ENCODE results near the gene TMEM63A. TPM values are rescaled to one million over a fixed set of nuclear protein-coding genes. Genes with fewer than 3 reads are reported as not detected.

The TMEM63A gene
- total and polyA plus RNA-seq, 10 of the 15 experiments (the other 5 are each of a cell fraction or from before 2014, with no cell fraction given): 1.3 to 33.5 (median 15.2) TPM

GRCh38 chr1:225885336-225885735 lies 3.2 kb upstream of the TMEM63A start:
- in situ Hi-C loops (cut with MboI): no loop called here
- no peak overlapping the region for H2AFZ ChIP-seq (ENCODE audit: control insufficient read depth, low read depth, low read length)
- SMC1A ChIA-PET (ENCODE audit: uncharacterized antibody, unreplicated experiment): interaction anchor here (1.0 kb wide), 1 partner anchor 26 kb away, joined by 3 read pairs; no protein-coding TSS in a partner anchor
- H3K4me1 ChIP-seq (ENCODE audit: control insufficient read depth, insufficient read depth, low read length): peaks cover 17% of the 10 kb centered on the region
- 82% methylated on average over 6 of the region's 6 CpGs for WGBS (ENCODE audit: insufficient coverage, insufficient replicate concordance, low lambda C conversion rate, missing lambda C conversion rate)
- no peak overlapping the region for H3K4me3 ChIP-seq
- no peak overlapping the region for H3K9ac ChIP-seq (ENCODE audit: control insufficient read depth, insufficient read depth, low read length)
- POLR2A ChIA-PET: interaction anchor here (1.2 kb wide), 1 partner anchor 19 kb away, joined by 5 read pairs; no protein-coding TSS in a partner anchor
- TF ChIP-seq TARDBP (IDR thresholded peaks at IDR 0.05; ENCODE audit: borderline replicate concordance): no peak
- TF ChIP-seq KDM1A (IDR thresholded peaks at IDR 0.05; ENCODE audit: borderline replicate concordance): no peak
- no peak for TF ChIP-seq ZBED1 (IDR thresholded peaks at IDR 0.05; ENCODE audit: borderline replicate concordance)
- no peak for TF ChIP-seq NKRF (conservative IDR thresholded peaks at IDR 0.05)
- no peak for TF ChIP-seq IRF4 (IDR thresholded peaks at IDR 0.05; ENCODE audit: low read depth, low read length)
- no peak for TF ChIP-seq HCFC1 (IDR thresholded peaks at IDR 0.05; ENCODE audit: low read length)
- no peak for TF ChIP-seq ESRRA (IDR thresholded peaks at IDR 0.05; ENCODE audit: low read length)
- no peak for TF ChIP-seq SP1 (IDR thresholded peaks at IDR 0.05; ENCODE audit: low read depth, low read length)
- TF ChIP-seq BCL11A (IDR thresholded peaks at IDR 0.05; ENCODE audit: low read depth, low read length): no peak
- no peak for TF ChIP-seq MYB (IDR thresholded peaks at IDR 0.05; ENCODE audit: borderline replicate concordance, low read depth, low read length)
- TF ChIP-seq RB1 (IDR thresholded peaks at IDR 0.05; ENCODE audit: borderline replicate concordance): no peak
- TF ChIP-seq ZNF592 (IDR thresholded peaks at IDR 0.05): no peak
- TF ChIP-seq NFXL1 (IDR thresholded peaks at IDR 0.05; ENCODE audit: borderline replicate concordance): no peak
- TF ChIP-seq MAX (IDR thresholded peaks at IDR 0.05; ENCODE audit: low read depth, low read length): no peak
- TF ChIP-seq RAD51 (IDR thresholded peaks at IDR 0.05): no peak
- TF ChIP-seq SREBF2 (IDR thresholded peaks at IDR 0.05; ENCODE audit: low read length): no peak
- BruUV-seq (replicated peaks): no TSS peak
- intact Hi-C loops (cut with micrococcal nuclease; ENCODE audit: unreplicated experiment): no loop called here
- no peaks in the 10 kb centered on the region for H3K27me3 ChIP-seq (replicated peaks in 1 of 2; ENCODE audit: control insufficient read depth in 2 of 2, insufficient read depth in 2 of 2, low read length in 1 of 2)
- no peaks in the 10 kb centered on the region for H3K36me3 ChIP-seq (ENCODE audit: control insufficient read depth in 2 of 2, insufficient read depth in 2 of 2, low read length in 1 of 2)
- H3K4me2 ChIP-seq (ENCODE audit: control insufficient read depth, insufficient read depth): no peak overlapping the region
- H3K27ac ChIP-seq (ENCODE audit: control insufficient read depth, insufficient read depth): no peak overlapping the region
- H4K20me1 ChIP-seq (ENCODE audit: control insufficient read depth, insufficient read depth): no peaks in the 10 kb centered on the region
- FAIRE-seq (no peak), DNase-seq (ENCODE audit: low read depth, low spot score) (no peak), ATAC-seq (no peak)
- peaks cover 25% of the 10 kb centered on the region for H3K79me2 ChIP-seq (ENCODE audit: control insufficient read depth, insufficient read depth, low read length)
- RAD21 ChIA-PET (ENCODE audit: unreplicated experiment): no interaction called here
- CTCF ChIA-PET: interaction anchor here (0.8 to 4.9 kb wide), 4 partner anchors 11 to 107 kb away, joined by 3 to 40 read pairs (median 4); no protein-coding TSS in a partner anchor
- H3K9me3 ChIP-seq (replicated peaks; ENCODE audit: control insufficient read depth, insufficient read depth, low read length): no peaks in the 10 kb centered on the region
